GM23248 (cell line): ENCODE measurements around the gene FUBP3. TPM values are rescaled to one million over a fixed set of nuclear protein-coding genes. Genes with fewer than 3 reads are reported as not detected.

Experiments used
- DNase-seq: peaks from one replicate; pipeline ENCODE4 v3.0.0-alpha.2; 2015
- H2AFZ ChIP-seq: fragments of 200-600 bp; sonication (generic); 2 replicates; pipeline ENCODE4 v1.6.1; 2016; ENCODE audit warnings: antibody characterized with exemption
- H3F3A ChIP-seq: fragments of 200-600 bp; sonication (generic); 2 replicates; pipeline ENCODE4 v1.6.1; 2016; ENCODE audit warnings: mild to moderate bottlenecking, antibody characterized with exemption, mixed run types; ENCODE audit not compliant: insufficient read depth
- H3K27ac ChIP-seq: fragments of 200-600 bp; sonication (generic); 2 replicates; pipeline ENCODE4 v1.5.1; 2016; ENCODE audit warnings: mild to moderate bottlenecking
- H3K27me3 ChIP-seq: fragments of 200-600 bp; sonication (generic); replicated peaks from 2 replicates; pipeline ENCODE4 v1.6.1; 2016; ENCODE audit warnings: mild to moderate bottlenecking; ENCODE audit not compliant: insufficient read depth
- H3K36me3 ChIP-seq: fragments of 200-600 bp; sonication (generic); 2 replicates; pipeline ENCODE4 v1.6.1; 2016; ENCODE audit warnings: low read depth, mild to moderate bottlenecking
- H3K4me1 ChIP-seq: fragments of 200-600 bp; sonication (generic); 2 replicates; pipeline ENCODE4 v1.6.1; 2016; ENCODE audit warnings: mild to moderate bottlenecking; ENCODE audit not compliant: insufficient read depth
- H3K4me2 ChIP-seq: fragments of 200-600 bp; sonication (generic); one replicate; pipeline ENCODE4 v1.6.1; 2016; ENCODE audit warnings: mild to moderate bottlenecking; ENCODE audit not compliant: unreplicated experiment
- H3K4me3 ChIP-seq: fragments of 200-600 bp; sonication (generic); 2 replicates; pipeline ENCODE4 v1.5.1; 2016; ENCODE audit warnings: mild to moderate bottlenecking
- H3K79me2 ChIP-seq: fragments of 200-600 bp; sonication (generic); 2 replicates; pipeline ENCODE4 v1.6.1; 2016; ENCODE audit warnings: mild to moderate bottlenecking; ENCODE audit not compliant: insufficient read depth
- H3K9ac ChIP-seq: fragments of 200-600 bp; sonication (generic); 2 replicates; pipeline ENCODE4 v1.6.1; 2016; ENCODE audit warnings: mild to moderate bottlenecking
- H3K9me2 ChIP-seq: fragments of 200-600 bp; sonication (generic); 2 replicates; pipeline ENCODE4 v1.6.1; 2016; ENCODE audit warnings: mixed run types, mild to moderate bottlenecking, moderate library complexity; ENCODE audit not compliant: insufficient read depth
- H3K9me3 ChIP-seq: fragments of 200-600 bp; sonication (generic); one replicate; pipeline ENCODE4 v1.6.1; 2017; ENCODE audit warnings: low read depth
- H4K20me1 ChIP-seq: fragments of 200-600 bp; sonication (generic); 2 replicates; pipeline ENCODE4 v1.6.0; 2016; ENCODE audit not compliant: insufficient read depth
- EZH2 ChIP-seq: fragments of 200-600 bp; sonication (generic); IDR thresholded peaks from 2 replicates; pipeline ENCODE4 v1.6.1; 2018; ENCODE audit warnings: antibody characterized with exemption, mild to moderate bottlenecking; ENCODE audit not compliant: insufficient read depth, poor library complexity, severe bottlenecking
- EZH2phosphoT487 ChIP-seq: fragments of 200-600 bp; sonication (generic); IDR thresholded peaks from 2 replicates; pipeline ENCODE4 v1.6.1; 2018; ENCODE audit warnings: antibody characterized with exemption, moderate library complexity, mild to moderate bottlenecking, low read depth; ENCODE audit not compliant: insufficient read depth
- WGBS, 2 experiments: methylation state at CpG; one replicate each; pipeline ENCODE4 v1.1.6; 2015 to 2017; ENCODE audit warnings: low lambda C conversion rate in 2 of 2, low coverage in 1 of 2; ENCODE audit errors: missing lambda C conversion rate in 2 of 2; 5-methylcytosine and 5-hydroxymethylcytosine counted together
- in situ Hi-C: fragments of 300-500 bp; cut with MboI; formaldehyde crosslinking; loops from 2 replicates; pipeline ENCODE4 v1.15.0; 2020
- polyA plus RNA-seq: library from polyadenylated mRNA; unstranded; fragments of >200 nt; fragmentation: Nextera tagmentation; extraction: Ambion mirVana; gene quantifications from 2 replicates; pipeline ENCODE4 v1.2.1, GENCODE V29; 2016
- total RNA-seq: library from RNA; depleted of rRNA; stranded (reverse); fragments of >200 nt; shearing (Covaris generic); gene quantifications from 2 replicates; pipeline ENCODE4 v1.2.3, GENCODE V29; 2014; rRNA removed

Gene FUBP3
- total RNA-seq (52.0 and 53.5 TPM in 2 replicates), polyA plus RNA-seq (54.7 and 55.8 TPM in 2 replicates)

GRCh38 chr9:130578865-130579737, at the start of gene FUBP3:
FUBP3 (plus strand) TSS chr9:130579577; CDS start chr9:130579681, 104 bp downstream.
- Histone ChIP-seq H3K4me1 (peaks cover 20% of the 10 kb centered on the region), H3K4me2 (peak within 1 kb of the TSS; percentile 96), H3K9ac (peak within 1 kb of the TSS; percentile 96), H2AFZ (peak within 1 kb of the TSS; percentile 74), H3K79me2 (peaks cover 47% of the 10 kb centered on the region), H3F3A (peaks cover 21% of the 10 kb centered on the region; the same call in 1 of the 2 replicates), H3K9me3 (no peaks in the 10 kb centered on the region), H3K9me2 (no peaks in the 10 kb centered on the region), H3K4me3 (peak within 1 kb of the TSS; percentile 83), H4K20me1 (peaks cover 11% of the 10 kb centered on the region; the same call in 1 of the 2 replicates), H3K36me3 (no peaks in the 10 kb centered on the region), H3K27me3 (no peaks in the 10 kb centered on the region), H3K27ac (peak within 1 kb of the TSS; percentile 92)
- in situ Hi-C loops, result no loop called here
- DNase-seq, result peak; percentile 98
- TF ChIP-seq EZH2phosphoT487 (no peak), EZH2 (no peak)
- WGBS, 2 experiments, result 1% methylated on average over 56 to 64 of the region's 74 CpGs

DNA sequence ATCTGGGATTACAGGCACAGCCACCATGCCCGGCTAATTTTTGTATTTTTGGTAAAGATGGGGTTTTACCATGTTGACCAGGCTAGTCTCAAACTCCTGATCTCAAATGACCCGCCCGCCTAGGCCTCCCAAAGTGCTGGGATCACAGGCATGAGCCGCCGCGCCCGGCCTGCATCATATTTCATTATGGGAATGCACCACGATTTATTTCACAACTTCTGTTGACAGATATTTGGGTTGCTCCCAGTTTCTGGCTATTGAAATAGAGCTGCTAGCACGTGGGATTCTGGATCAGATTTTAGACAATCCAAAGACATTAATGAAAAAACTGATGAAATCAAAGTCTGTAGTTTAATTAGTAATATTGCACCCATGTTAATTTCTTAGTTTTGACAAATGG, 48.4 kb upstream of the FUBP3 start:
- Histone ChIP-seq H3K9me2 (no peaks in the 10 kb centered on the region), H2AFZ (no peak overlapping the region), H3F3A (no peaks in the 10 kb centered on the region), H3K79me2 (no peaks in the 10 kb centered on the region), H3K4me3 (no peak overlapping the region), H3K36me3 (no peaks in the 10 kb centered on the region), H3K4me1 (no peaks in the 10 kb centered on the region), H3K9ac (no peak overlapping the region), H4K20me1 (no peaks in the 10 kb centered on the region), H3K4me2 (no peak overlapping the region), H3K27ac (no peak overlapping the region), H3K9me3 (no peaks in the 10 kb centered on the region), H3K27me3 (0 out of 2 replicates have a peak, but pooled peaks cover 17% of the 10 kb centered on the region)
- DNase-seq, result peak; percentile 39
- 14% methylated on average over 9 of the region's 9 CpGs for WGBS, 2 experiments
- TF ChIP-seq EZH2, result no peak
- TF ChIP-seq EZH2phosphoT487, result no peak
- in situ Hi-C loops, result no loop called here

DNA sequence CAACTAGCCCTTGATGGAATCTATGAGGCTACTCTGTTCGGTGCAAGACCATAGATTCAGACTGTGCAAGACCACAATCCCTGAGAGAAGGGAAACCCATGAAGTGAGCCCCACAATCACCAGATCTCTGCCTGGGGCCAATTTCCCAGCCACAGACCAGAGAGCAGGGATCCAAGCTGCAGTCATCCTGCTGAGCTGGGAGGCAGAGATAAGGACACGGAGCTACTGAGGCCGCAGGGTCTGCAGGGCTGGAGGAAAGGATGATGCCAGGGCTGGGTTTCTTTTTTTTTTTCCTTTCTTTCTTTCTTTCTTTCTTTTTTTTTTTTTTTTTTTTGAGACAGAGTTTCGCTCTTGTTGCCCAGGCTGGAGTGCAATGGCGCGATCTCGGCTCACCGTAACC, 47.7 kb upstream of the FUBP3 start:
- in situ Hi-C loops, result no loop called here
- H2AFZ ChIP-seq, result no peak overlapping the region
- no peaks in the 10 kb centered on the region for H3F3A ChIP-seq
- no peak overlapping the region for H3K9ac ChIP-seq
- no peak overlapping the region for H3K4me3 ChIP-seq
- no peaks in the 10 kb centered on the region for H3K36me3 ChIP-seq
- DNase-seq, result no peak
- no peak overlapping the region for H3K27ac ChIP-seq
- H3K79me2 ChIP-seq, result no peaks in the 10 kb centered on the region
- H3K9me2 ChIP-seq, result no peaks in the 10 kb centered on the region
- no peak for TF ChIP-seq EZH2
- no peak for TF ChIP-seq EZH2phosphoT487
- no peak overlapping the region for H3K4me2 ChIP-seq
- no peaks in the 10 kb centered on the region for H4K20me1 ChIP-seq
- no peaks in the 10 kb centered on the region for H3K4me1 ChIP-seq
- H3K9me3 ChIP-seq, result no peaks in the 10 kb centered on the region
- H3K27me3 ChIP-seq, result 0 out of 2 replicates have a peak, but pooled peaks cover 13% of the 10 kb centered on the region
- 80 to 86% methylated on average over 8 of the region's 8 CpGs for WGBS, 2 experiments

GRCh38 chr9:130532426-130533080, 46.8 kb upstream of the FUBP3 start:
- WGBS, 2 experiments, result 76 to 79% methylated on average over 10 of the region's 10 CpGs

More at GRCh38 chr9:130532426-130533080, 46.8 kb upstream of the FUBP3 start:
- in situ Hi-C loops, result no loop called here
- TF ChIP-seq EZH2phosphoT487 (no peak), EZH2 (no peak)
- H3K27ac ChIP-seq, result no peak overlapping the region
- no peaks in the 10 kb centered on the region for H4K20me1 ChIP-seq
- no peak overlapping the region for H3K4me3 ChIP-seq
- H3K9me2 ChIP-seq, result no peaks in the 10 kb centered on the region
- peaks cover 4% of the 10 kb centered on the region; the same call in 1 of the 2 replicates for H3K4me1 ChIP-seq
- no peak overlapping the region for H3K4me2 ChIP-seq
- H3K79me2 ChIP-seq, result no peaks in the 10 kb centered on the region
- no peaks in the 10 kb centered on the region for H3K36me3 ChIP-seq
- 0 out of 2 replicates have a peak, but pooled peaks cover 9% of the 10 kb centered on the region for H3K27me3 ChIP-seq
- DNase-seq, result no peak
- no peaks in the 10 kb centered on the region for H3K9me3 ChIP-seq
- H3F3A ChIP-seq, result no peaks in the 10 kb centered on the region
- no peak overlapping the region for H2AFZ ChIP-seq
- H3K9ac ChIP-seq, result no peak overlapping the region
